Measurements from ENCODE around the gene PIEZO2.
A peak's percentile ranks its signal among the peaks of the same experiment; 100 is the strongest.

The PIEZO2 gene

DNA sequence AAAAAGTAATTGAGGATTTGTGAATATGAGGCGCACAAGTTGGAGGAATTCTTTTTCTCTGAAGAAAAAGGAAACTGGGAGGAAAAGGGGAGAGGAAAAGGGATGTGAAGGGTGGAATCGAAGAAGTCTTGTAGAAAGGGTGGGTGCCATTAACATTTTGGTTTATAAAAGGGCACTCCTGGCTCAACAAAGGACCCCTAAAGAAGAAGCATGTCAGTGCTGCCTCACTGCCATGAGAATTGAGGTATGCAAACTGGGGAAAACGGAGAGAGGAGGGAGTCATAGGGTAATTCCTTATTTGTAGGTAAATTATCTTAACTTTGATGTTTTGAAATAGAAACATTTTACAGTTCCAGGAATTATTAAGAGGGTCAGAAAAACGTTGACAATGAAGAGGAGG, 416.4 kb downstream of the PIEZO2 start:
- TF ChIP-seq SUZ12 (IDR thresholded peaks at IDR 0.05; ENCODE audit: extremely low read depth, insufficient read depth, insufficient read length): no peak
- Histone ChIP-seq H3K9ac (ENCODE audit: insufficient read length, low read depth) (no peak overlapping the region), H3K36me3 (ENCODE audit: insufficient read depth, insufficient read length, low read length) (no peaks in the 10 kb centered on the region), H3K9me3 (ENCODE audit: insufficient read depth, low read length) (no peaks in the 10 kb centered on the region), H3K4me3 (ENCODE audit: insufficient read length, low read depth) (no peak overlapping the region), H3K4me1 (ENCODE audit: insufficient read depth, insufficient read length) (no peaks in the 10 kb centered on the region), H3K27me3 (ENCODE audit: insufficient read depth, insufficient read length) (no peaks in the 10 kb centered on the region)
- peak; percentile 9 for DNase-seq (ENCODE audit: low read depth, low spot score)

DNA sequence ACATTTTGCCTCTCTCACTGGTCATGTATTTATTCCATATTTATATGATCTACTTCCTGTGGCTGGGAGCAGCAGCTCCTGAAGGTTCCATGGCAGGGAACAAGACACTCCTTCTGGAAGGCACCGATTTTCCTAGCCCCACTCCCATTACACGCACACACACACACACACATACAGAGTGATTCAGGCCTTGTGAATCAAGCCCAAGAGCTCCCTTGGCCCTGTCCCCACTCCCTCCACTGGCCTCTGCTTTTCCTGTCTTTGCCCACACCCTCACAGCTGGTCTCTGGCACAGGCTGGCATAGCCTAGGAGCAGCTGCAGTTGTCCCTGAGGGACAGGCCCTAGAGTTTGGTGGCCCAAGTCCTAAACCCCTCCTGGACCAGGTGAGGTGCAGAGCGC, 421.9 kb downstream of the PIEZO2 start:
- Histone ChIP-seq H3K9me3 (ENCODE audit: insufficient read depth, low read length) (no peaks in the 10 kb centered on the region), H3K36me3 (ENCODE audit: insufficient read depth, insufficient read length, low read length) (no peaks in the 10 kb centered on the region), H3K9ac (ENCODE audit: insufficient read length, low read depth) (no peak overlapping the region), H3K4me1 (ENCODE audit: insufficient read depth, insufficient read length) (no peaks in the 10 kb centered on the region), H3K4me3 (ENCODE audit: insufficient read length, low read depth) (no peak overlapping the region), H3K27me3 (ENCODE audit: insufficient read depth, insufficient read length) (no peaks in the 10 kb centered on the region)
- TF ChIP-seq SUZ12 (IDR thresholded peaks at IDR 0.05; ENCODE audit: extremely low read depth, insufficient read depth, insufficient read length): no peak
- TF ChIP-seq ZNF274 (IDR thresholded peaks at IDR 0.05; ENCODE audit: low read depth, low read length): no peak
- TF ChIP-seq YY1 (IDR thresholded peaks at IDR 0.05; ENCODE audit: insufficient read depth, insufficient read length): no peak
- no peak for DNase-seq (ENCODE audit: low read depth, low spot score)

DNA sequence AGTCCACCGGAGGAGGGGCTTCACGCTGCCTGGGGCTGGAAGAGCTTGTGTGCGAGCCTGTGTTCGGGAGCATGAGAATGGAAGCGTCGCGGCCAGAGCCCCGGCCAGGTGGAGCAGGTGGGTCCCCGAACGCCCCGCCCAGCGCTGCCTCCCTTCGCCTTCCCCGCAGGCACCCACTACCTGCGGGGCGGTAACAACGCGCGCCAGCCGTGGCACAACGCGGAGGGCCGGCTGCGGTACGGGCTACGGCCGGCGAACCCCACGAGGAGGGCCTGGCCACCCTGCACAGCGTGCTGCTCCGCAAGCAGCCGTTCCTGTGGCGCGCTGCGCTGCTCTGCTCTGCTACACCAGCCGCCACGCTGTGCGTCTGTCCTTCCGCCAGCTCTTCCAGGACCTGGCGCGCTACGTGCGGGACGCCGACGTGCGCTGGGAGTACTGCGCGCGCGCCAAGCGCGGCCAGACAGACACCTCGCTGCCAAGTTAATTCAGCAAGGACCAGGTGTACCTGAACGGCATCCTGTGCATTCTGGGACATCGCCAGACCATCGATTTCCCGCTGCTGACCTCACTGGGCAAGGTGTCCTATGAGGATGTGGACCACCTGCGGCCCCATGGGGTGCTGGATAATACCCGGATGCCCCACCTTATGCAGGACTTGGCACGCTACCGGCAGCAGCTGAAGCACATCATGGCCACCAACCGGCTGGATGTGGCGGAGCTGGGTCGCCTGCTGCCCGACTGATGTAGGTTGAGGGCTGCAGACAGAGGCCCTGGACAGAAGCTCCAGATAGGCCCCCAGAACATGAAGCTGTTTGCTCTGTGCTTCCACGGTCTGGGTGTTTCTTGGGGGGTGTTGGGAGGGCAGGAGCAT, 422.9 kb downstream of the PIEZO2 start:
- TF ChIP-seq SUZ12 (IDR thresholded peaks at IDR 0.05; ENCODE audit: extremely low read depth, insufficient read depth, insufficient read length) (no peak), ZNF274 (IDR thresholded peaks at IDR 0.05; ENCODE audit: low read depth, low read length) (no peak), YY1 (IDR thresholded peaks at IDR 0.05; ENCODE audit: insufficient read depth, insufficient read length) (no peak)
- no peak overlapping the region for H3K4me3 ChIP-seq (ENCODE audit: insufficient read length, low read depth)
- DNase-seq (ENCODE audit: low read depth, low spot score): no peak
- H3K4me1 ChIP-seq (ENCODE audit: insufficient read depth, insufficient read length): no peaks in the 10 kb centered on the region
- no peaks in the 10 kb centered on the region for H3K36me3 ChIP-seq (ENCODE audit: insufficient read depth, insufficient read length, low read length)
- no peak overlapping the region for H3K9ac ChIP-seq (ENCODE audit: insufficient read length, low read depth)
- no peaks in the 10 kb centered on the region for H3K27me3 ChIP-seq (ENCODE audit: insufficient read depth, insufficient read length)
- H3K9me3 ChIP-seq (ENCODE audit: insufficient read depth, low read length): no peaks in the 10 kb centered on the region

DNA sequence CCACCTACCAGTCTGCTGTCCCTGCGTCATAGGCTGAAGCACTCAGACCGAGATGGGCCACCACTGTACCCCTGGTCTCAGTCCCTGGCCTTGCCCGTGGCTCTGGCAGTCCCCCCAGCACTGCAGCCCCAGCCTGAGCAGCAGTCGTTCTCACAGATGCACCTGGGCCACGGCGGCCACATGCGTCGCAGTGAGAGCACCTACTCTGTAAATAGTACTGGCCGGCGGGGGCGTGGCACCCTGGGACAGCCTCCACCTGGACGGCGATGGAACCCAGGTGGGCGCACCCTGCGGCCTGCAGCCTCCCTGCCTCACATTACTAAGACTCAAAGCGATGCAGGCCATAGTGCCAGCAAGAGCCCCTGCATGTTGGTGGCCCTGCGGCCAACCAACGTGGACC, 424.7 kb downstream of the PIEZO2 start:
- DNase-seq (ENCODE audit: low read depth, low spot score): no peak
- no peaks in the 10 kb centered on the region for H3K9me3 ChIP-seq (ENCODE audit: insufficient read depth, low read length)
- H3K27me3 ChIP-seq (ENCODE audit: insufficient read depth, insufficient read length): no peaks in the 10 kb centered on the region
- H3K36me3 ChIP-seq (ENCODE audit: insufficient read depth, insufficient read length, low read length): no peaks in the 10 kb centered on the region
- TF ChIP-seq ZNF274 (IDR thresholded peaks at IDR 0.05; ENCODE audit: low read depth, low read length) (no peak), YY1 (IDR thresholded peaks at IDR 0.05; ENCODE audit: insufficient read depth, insufficient read length) (no peak), SUZ12 (IDR thresholded peaks at IDR 0.05; ENCODE audit: extremely low read depth, insufficient read depth, insufficient read length) (no peak)
- no peaks in the 10 kb centered on the region for H3K4me1 ChIP-seq (ENCODE audit: insufficient read depth, insufficient read length)
- no peak overlapping the region for H3K9ac ChIP-seq (ENCODE audit: insufficient read length, low read depth)
- no peak overlapping the region for H3K4me3 ChIP-seq (ENCODE audit: insufficient read length, low read depth)

DNA sequence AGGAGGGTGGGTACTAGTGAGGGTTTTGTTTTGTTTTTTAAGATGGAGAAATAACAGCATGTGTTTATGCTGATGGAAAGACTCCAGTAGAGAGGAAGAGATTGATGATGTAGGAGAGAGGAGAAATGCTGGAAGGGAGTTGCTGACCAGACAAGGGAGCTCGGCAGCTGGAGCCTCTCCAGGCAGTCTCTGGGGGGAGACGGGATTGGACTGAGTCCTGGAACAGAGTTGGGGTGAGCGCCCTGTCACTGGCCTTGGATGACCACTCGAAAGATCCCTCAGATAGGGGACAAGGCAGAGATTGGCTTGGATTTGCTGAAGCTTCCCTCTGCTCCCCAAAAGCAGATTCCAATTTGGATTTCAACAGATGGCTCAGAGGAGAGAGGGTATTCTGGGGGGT, 425.9 kb downstream of the PIEZO2 start:
- Histone ChIP-seq H3K36me3 (ENCODE audit: insufficient read depth, insufficient read length, low read length) (no peaks in the 10 kb centered on the region), H3K9ac (ENCODE audit: insufficient read length, low read depth) (no peak overlapping the region), H3K27me3 (ENCODE audit: insufficient read depth, insufficient read length) (no peaks in the 10 kb centered on the region), H3K4me3 (ENCODE audit: insufficient read length, low read depth) (no peak overlapping the region), H3K4me1 (ENCODE audit: insufficient read depth, insufficient read length) (no peaks in the 10 kb centered on the region), H3K9me3 (ENCODE audit: insufficient read depth, low read length) (no peaks in the 10 kb centered on the region)
- no peak for TF ChIP-seq YY1 (IDR thresholded peaks at IDR 0.05; ENCODE audit: insufficient read depth, insufficient read length)
- no peak for TF ChIP-seq SUZ12 (IDR thresholded peaks at IDR 0.05; ENCODE audit: extremely low read depth, insufficient read depth, insufficient read length)
- TF ChIP-seq ZNF274 (IDR thresholded peaks at IDR 0.05; ENCODE audit: low read depth, low read length): no peak
- DNase-seq (ENCODE audit: low read depth, low spot score): no peak

DNA sequence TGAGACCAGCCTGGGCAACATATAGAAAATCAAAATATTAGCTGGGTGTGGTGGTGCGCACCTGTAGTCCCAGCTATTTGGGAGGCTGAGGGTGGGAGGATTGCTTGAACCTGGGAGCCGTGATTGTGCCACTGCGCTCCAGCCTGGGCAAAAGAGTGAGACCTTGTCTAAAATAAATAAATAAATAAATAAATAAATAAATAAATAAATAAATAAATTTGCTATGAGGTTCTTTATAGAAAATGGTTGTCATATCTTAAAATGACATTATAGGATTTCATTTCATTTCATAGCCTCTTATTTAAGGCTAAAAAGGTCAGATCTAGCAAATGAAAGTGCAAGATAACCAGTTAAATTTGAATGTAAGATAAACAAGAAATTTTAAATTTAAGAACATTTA, 430.6 kb downstream of the PIEZO2 start:
- no peaks in the 10 kb centered on the region for H3K36me3 ChIP-seq (ENCODE audit: insufficient read depth, insufficient read length, low read length)
- DNase-seq (ENCODE audit: low read depth, low spot score): no peak

DNA sequence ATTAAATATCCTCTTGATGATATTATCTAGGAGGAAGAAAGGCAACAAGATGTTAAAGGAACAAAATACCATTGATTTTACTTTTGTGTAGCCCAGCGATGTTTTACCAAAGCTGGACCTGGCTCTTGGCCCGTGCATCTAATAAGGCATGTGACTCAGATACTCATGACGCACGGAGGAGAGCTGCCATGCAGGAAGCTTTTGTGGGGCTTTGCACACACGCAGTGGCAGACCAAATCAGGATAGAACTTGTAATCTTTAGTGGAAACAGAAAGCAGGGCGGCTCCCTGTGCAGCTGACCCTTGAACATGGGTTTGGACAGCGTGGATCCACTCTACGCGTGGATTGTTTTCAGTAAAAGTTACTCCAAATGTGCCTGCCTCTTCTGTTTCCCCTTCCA, 433.6 kb downstream of the PIEZO2 start:
- TF ChIP-seq ZNF274 (IDR thresholded peaks at IDR 0.05; ENCODE audit: low read depth, low read length) (no peak), SUZ12 (IDR thresholded peaks at IDR 0.05; ENCODE audit: extremely low read depth, insufficient read depth, insufficient read length) (no peak), YY1 (IDR thresholded peaks at IDR 0.05; ENCODE audit: insufficient read depth, insufficient read length) (no peak)
- H3K36me3 ChIP-seq (ENCODE audit: insufficient read depth, insufficient read length, low read length): no peaks in the 10 kb centered on the region
- no peak overlapping the region for H3K9ac ChIP-seq (ENCODE audit: insufficient read length, low read depth)
- no peaks in the 10 kb centered on the region for H3K27me3 ChIP-seq (ENCODE audit: insufficient read depth, insufficient read length)
- no peaks in the 10 kb centered on the region for H3K4me1 ChIP-seq (ENCODE audit: insufficient read depth, insufficient read length)
- no peak overlapping the region for H3K4me3 ChIP-seq (ENCODE audit: insufficient read length, low read depth)
- no peaks in the 10 kb centered on the region for H3K9me3 ChIP-seq (ENCODE audit: insufficient read depth, low read length)
- DNase-seq (ENCODE audit: low read depth, low spot score): no peak

More for the DNA sequence above, 430.6 kb downstream of the PIEZO2 start:
- Histone ChIP-seq H3K4me1 (ENCODE audit: insufficient read depth, insufficient read length) (no peaks in the 10 kb centered on the region), H3K9ac (ENCODE audit: insufficient read length, low read depth) (no peak overlapping the region), H3K27me3 (ENCODE audit: insufficient read depth, insufficient read length) (no peaks in the 10 kb centered on the region), H3K4me3 (ENCODE audit: insufficient read length, low read depth) (no peak overlapping the region), H3K9me3 (ENCODE audit: insufficient read depth, low read length) (no peaks in the 10 kb centered on the region)
- TF ChIP-seq ZNF274 (IDR thresholded peaks at IDR 0.05; ENCODE audit: low read depth, low read length) (no peak), YY1 (IDR thresholded peaks at IDR 0.05; ENCODE audit: insufficient read depth, insufficient read length) (no peak), SUZ12 (IDR thresholded peaks at IDR 0.05; ENCODE audit: extremely low read depth, insufficient read depth, insufficient read length) (no peak)

Data from NT2/D1 (cell line).